GM08714 (cell line): ENCODE data around the gene CTRB1.

ENCODE experiments used
- H3K4me3 ChIP-seq: fragments of 200-500 bp; sonication (Bioruptor generic); 2 replicates; pipeline ENCODE4 v1.5.1; 2014; ENCODE audit warnings: mild to moderate bottlenecking, low read length, inconsistent platforms
- ZNF274 ChIP-seq: IDR thresholded peaks from 2 replicates; pipeline ENCODE4 v1.6.1; 2012; ENCODE audit warnings: mild to moderate bottlenecking, low read depth, low read length

Gene CTRB1

GRCh38 chr16:75218256-75219076, at the start of gene CTRB1:
TSS of gene CTRB1 (plus strand) at chr16:75218988. CDS start at chr16:75219008, 20 bp downstream.
- TF ChIP-seq ZNF274, result no peak

GRCh38 chr16:75169899-75170405, 48.8 kb upstream of the CTRB1 start:
- no peak overlapping the region for H3K4me3 ChIP-seq
- TF ChIP-seq ZNF274, result peak; percentile 98

More at GRCh38 chr16:75218256-75219076, at the start of gene CTRB1:
- no peak within 1 kb of the TSS; the same call in 1 of the 2 replicates for H3K4me3 ChIP-seq

GRCh38 chr16:75172578-75172977, 46.2 kb upstream of the CTRB1 start:
- TF ChIP-seq ZNF274, result no peak
- H3K4me3 ChIP-seq, result no peak overlapping the region

GRCh38 chr16:75175074-75175473, 43.7 kb upstream of the CTRB1 start:
- TF ChIP-seq ZNF274, result no peak
- no peak overlapping the region for H3K4me3 ChIP-seq

GRCh38 chr16:75176926-75177325, 41.9 kb upstream of the CTRB1 start:
- H3K4me3 ChIP-seq, result no peak overlapping the region
- no peak for TF ChIP-seq ZNF274

- TF ChIP-seq ZNF274, result no peak
- H3K4me3 ChIP-seq, result no peak overlapping the region
Measured at GRCh38 chr16:75179208-75179607, 39.6 kb upstream of the CTRB1 start.

GRCh38 chr16:75181630-75182029, 37.2 kb upstream of the CTRB1 start:
- TF ChIP-seq ZNF274, result no peak
- H3K4me3 ChIP-seq, result no peak overlapping the region

- TF ChIP-seq ZNF274, result no peak
- no peak overlapping the region for H3K4me3 ChIP-seq
Measured at GRCh38 chr16:75188832-75189477, 29.8 kb upstream of the CTRB1 start.

- TF ChIP-seq ZNF274, result no peak
- H3K4me3 ChIP-seq, result no peak overlapping the region
Measured at GRCh38 chr16:75189638-75190245, 29.0 kb upstream of the CTRB1 start.

- no peak for TF ChIP-seq ZNF274
- no peak overlapping the region for H3K4me3 ChIP-seq
Measured at GRCh38 chr16:75192606-75193264, 26.1 kb upstream of the CTRB1 start.

- H3K4me3 ChIP-seq, result no peak overlapping the region
- TF ChIP-seq ZNF274, result no peak
Measured at GRCh38 chr16:75193265-75193650, 25.5 kb upstream of the CTRB1 start.

GRCh38 chr16:75193730-75194444, 24.9 kb upstream of the CTRB1 start:
- no peak for TF ChIP-seq ZNF274
- H3K4me3 ChIP-seq, result no peak overlapping the region
